GDM1 (cell line): ENCODE results near the gene KISS1R.

Experiments
- DNase-seq: peaks from one replicate; lab custom pipeline; 2025; lab: John Stamatoyannopoulos, UW

The KISS1R gene

DNA sequence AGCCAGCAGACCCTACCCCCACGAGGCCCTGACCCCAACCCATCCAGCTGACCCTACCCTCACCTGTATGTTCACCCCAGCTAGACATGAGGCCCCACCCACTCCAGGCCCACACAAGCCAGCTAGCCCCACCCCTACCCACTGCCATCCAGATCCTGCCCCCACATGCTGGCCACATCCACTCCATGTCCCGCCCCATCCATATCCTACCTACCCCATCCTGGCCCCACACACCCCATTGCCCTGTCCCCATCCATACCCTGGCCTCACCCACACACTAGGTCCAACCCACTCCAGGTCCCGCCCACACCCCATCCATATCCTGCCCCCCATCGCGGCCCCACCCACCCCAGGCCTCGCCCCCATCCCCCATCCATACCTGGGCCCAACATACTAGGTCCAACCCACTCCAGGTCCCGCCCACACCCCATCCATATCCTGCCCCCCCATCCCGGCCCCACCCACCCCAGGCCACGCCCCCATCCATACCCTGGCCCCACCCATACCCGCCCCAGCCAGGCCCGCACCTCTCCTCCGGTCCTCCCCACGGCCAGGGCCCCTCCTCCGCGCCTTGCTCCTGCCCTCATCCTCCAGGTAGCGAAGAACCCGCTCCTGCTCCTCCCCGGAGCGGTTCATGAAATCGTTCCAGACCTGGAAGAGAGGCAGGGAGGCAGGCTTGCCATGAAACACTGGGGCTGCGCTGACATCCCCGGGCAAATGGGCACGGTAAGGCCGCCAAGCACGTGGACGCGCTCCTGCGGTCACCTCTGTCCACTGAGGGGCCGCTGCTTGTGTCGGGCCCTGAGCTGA lies 16.6 kb upstream of the KISS1R start:
- no peak for DNase-seq

DNA sequence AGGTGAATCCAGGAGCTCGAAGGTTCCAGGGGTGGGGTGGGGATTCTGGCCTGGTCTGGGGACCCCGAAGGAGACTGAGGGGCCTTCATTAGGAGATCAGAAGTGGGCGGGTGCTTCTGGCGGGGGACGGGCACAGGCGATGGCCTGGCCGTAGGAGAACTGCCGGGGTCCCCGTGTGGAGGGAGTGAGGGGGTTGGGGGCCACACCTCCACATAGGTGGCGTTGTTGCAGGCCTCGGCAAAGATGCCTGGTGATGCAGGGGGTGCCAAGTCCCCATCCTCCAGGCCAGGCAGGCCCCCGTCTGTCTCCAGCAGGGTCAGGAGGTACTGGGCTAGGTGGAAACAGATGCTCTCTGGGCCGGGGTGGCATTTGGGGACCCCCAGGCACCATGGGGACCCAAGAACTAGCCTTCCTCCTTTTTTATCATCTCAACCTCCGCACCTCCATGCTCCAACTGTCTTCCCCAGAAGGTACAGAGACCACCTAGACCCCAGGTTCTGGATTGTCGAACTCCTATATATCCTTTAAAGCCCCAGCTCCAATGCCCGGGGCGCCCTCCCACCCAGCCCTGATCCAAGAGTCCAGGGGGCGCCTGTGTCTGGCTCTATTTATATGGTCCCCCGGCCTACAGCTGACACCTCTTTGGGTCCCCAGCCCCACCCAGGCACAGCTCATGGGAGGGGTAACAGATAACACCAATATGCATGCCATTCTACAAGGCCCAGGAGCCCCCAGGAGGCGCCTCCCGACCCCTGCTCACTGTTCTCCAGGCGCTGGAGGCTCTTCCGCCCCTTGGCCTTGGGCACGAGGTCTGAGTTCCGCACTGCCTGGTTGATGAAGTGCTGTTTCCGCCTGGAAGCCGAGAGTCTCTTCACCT lies 15.7 kb upstream of the KISS1R start:
- no peak for DNase-seq

DNA sequence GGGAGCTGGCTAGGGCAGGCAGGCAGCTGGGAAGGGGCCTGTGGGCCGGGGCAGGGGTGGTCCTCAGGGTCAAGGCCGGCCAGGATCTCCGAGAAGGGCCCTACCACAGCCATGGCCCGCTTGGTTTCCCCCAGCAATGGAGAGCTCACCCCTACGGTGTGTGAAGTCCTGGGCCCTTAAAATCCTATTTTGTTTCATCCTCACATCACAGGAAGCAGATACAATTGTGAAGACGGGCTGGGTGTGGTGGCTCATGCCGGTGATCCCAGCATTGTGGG lies 15.1 kb upstream of the KISS1R start:
- no peak for DNase-seq

- no peak for DNase-seq
Observed at GRCh38 chr19:902446-903226, 14.5 kb upstream of the KISS1R start.

- DNase-seq, result no peak
Observed at GRCh38 chr19:903266-903797, 13.8 kb upstream of the KISS1R start.

- DNase-seq, result no peak
Observed at GRCh38 chr19:904545-904944, 12.6 kb upstream of the KISS1R start.

- no peak for DNase-seq
Observed at GRCh38 chr19:906480-906879, 10.7 kb upstream of the KISS1R start.

DNA sequence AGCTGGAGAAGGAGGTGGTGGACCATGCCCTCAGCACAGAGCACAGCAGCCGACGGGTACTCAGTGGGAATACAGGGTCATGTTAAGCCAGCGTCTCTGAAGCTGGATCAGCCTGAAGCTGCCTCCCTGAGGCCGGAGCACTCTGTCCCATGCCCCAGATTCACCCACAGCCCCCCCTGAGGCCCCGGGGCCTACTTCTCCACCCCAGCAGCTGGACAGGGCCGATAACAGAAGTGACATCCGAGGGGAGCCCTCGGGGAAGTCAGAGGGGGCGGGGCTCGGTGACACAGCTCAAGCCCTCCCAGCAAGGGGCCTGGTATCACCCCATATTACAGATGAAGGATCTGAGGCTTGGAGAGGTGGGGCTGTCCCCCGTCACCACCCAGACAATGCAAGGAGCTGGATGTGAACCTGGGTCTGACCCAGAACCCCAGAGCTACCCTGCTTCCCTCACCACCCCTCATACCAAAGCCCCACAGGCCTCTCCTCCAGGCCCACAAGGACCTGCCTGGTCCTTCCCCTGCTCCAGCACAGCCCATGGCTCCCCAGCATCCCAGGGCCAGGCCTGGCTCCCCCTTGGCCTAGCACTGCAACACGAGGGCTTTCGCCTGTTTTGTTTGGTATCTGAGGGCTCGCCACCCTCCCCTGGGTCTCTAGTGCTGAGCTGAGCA lies 9.8 kb upstream of the KISS1R start:
- DNase-seq, result peak; percentile 51

GRCh38 chr19:911197-912033 lies 5.7 kb upstream of the KISS1R start:
- DNase-seq, result no peak

GRCh38 chr19:912181-913079 lies 4.7 kb upstream of the KISS1R start:
- DNase-seq, result no peak

DNA sequence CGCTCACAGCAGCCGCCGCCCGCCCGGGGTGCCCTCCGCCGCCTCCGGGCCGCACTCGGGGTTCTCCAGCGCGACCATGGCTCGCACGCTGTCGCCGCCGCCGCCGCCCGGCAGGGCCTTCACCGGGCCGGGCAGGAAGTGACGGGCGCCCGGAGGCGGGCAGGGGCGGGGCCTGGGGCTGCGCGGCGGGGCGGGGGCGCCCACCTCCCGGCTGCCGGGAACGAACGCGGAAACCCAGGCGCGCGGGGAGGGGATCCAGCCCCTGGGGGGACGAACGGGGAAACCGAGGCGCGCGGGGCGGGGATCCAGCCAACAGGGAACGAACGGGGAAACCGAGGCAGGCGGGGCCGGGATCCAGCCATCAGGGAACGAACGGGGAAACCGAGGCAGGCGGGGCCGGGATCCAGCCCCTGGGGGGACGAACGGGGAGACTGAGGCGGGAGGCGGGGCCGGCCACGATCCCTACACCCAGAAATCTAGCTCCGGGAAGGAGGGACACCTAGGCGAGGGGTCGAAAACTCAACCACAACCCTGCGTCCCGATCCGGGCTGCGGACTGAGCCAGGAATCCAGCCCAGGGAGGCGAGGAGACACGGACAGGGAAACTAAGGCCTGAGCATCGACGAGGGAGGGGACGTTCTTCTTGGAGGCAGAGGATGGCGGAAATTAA lies 3.9 kb upstream of the KISS1R start, which contains the start of gene R3HDM4:
Gene R3HDM4 (minus strand): TSS at position 140 of the 669 bp plus-strand sequence. CDS start 62 bp downstream, at position 78.
- peak; percentile 23 for DNase-seq

DNA sequence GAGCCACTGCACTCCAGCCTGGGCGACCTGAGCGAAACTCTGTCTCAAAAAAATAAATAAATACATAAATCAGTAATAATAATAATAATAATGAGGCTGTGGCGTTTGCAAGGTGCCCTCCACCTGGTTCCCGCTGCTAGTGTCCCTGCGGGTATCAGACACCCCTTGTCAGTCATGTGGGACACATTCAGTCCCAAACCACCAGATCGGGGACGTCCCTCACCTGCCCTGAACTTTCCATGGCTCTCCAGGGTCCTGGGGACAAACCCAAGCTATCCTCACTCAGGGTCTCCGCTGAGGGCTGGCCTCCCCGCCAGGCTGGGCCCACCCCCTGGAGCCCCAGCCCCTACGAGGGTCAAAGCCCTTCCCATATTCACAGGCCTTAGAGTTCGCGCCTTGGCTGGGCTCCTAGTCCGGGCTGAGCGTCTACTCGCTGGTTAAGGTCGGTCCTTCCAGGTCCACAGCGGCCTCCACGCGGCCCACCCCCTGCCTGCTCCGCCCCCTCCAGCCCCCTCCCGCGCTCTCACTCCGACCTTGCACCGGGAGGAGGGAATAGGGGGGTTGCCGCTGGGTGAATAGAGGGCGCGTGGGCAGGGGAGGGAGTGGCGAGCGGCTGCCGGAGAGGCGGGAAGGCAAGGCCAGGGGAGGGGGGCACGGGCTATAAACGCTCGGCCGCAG lies 349 bp upstream of the KISS1R start:
- no peak for DNase-seq

- no peak for DNase-seq
Observed at GRCh38 chr19:918152-918437, 962 bp downstream of the KISS1R start.

DNA sequence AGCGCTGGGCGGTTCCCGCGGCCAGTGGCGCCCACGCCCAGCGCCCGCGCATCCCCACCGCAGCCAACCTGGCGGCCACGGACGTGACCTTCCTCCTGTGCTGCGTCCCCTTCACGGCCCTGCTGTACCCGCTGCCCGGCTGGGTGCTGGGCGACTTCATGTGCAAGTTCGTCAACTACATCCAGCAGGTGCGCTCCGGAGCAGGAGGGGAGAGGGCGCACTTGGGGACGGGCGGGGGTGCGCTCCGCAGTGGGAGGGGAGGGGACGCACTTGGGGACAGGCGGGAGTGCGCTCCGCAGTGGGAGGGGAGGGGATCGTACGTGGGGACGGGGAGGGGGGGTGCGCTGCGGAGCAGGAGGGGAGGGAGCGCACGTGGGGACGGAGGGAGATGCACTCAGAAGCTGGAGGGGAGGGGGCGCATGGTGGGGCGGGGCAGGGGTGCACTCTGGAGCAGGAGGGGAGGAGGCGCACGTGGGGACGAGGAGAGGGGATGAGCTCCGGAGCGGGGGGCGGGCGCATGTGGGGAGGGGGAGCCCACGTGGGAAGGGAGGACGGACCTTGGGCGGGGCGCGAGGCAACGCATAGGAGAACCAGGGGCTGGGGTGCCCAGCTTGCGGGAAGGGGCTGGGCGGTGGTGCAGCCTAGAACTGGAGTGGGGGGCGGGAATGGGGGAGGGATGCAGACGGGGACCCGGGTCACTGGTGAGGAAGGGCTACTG lies 1.5 kb downstream of the KISS1R start:
- DNase-seq, result no peak

GRCh38 chr19:919199-920050 lies 2.3 kb downstream of the KISS1R start:
- no peak for DNase-seq

- DNase-seq, result no peak
Observed at GRCh38 chr19:920051-920864, 3.1 kb downstream of the KISS1R start.
